Suprapubic skin (tissue), 4 donors: Measurements from ENCODE around the gene CTNNA3.

ENCODE experiments used
- CTCF ChIP-seq, 2 donors: fragments of 200-600 bp in 1 of 2; fragments of 450-650 bp in 1 of 2; sonication (generic) in 1 of 2; IDR thresholded peaks; one replicate each; pipeline ENCODE4 v1.5.1; 2016 to 2019; ENCODE audit warnings: antibody characterized with exemption in 2 of 2, mild to moderate bottlenecking in 1 of 2, moderate library complexity in 1 of 2
- EP300 ChIP-seq: sonication (generic); formaldehyde crosslinking; IDR thresholded peaks from one replicate; pipeline ENCODE4 v1.6.1; 2017; ENCODE audit warnings: antibody characterized with exemption
- POLR2A ChIP-seq, 2 donors: fragments of 450-650 bp; IDR thresholded peaks; one replicate each; pipeline ENCODE4 v1.6.1; 2017; ENCODE audit warnings: antibody characterized with exemption in 2 of 2, mild to moderate bottlenecking in 2 of 2, moderate library complexity in 2 of 2
- POLR2AphosphoS5 ChIP-seq, 3 donors: sonication (generic); formaldehyde crosslinking; IDR thresholded peaks; one replicate each; pipeline ENCODE4 v1.6.1; 2017; ENCODE audit warnings: antibody characterized with exemption in 3 of 3

GRCh38 chr10:66455304-66455703, 1240.7 kb downstream of the CTNNA3 start:
- TF ChIP-seq CTCF (IDR thresholded peaks at IDR 0.05) (no peak), POLR2A (IDR thresholded peaks at IDR 0.05) (no peak), POLR2AphosphoS5 (IDR thresholded peaks at IDR 0.05) (no peak), EP300 (no peak)
